ENCODE measurements around the gene NIP7. TPM values are rescaled to one million over a fixed set of nuclear protein-coding genes. Genes with fewer than 3 reads are reported as not detected.

Gene NIP7
- total and polyA plus RNA-seq, 2 experiments from 2014 or later: 19.5 to 23.5 TPM

GRCh38 chr16:69318177-69318910, 21.2 kb upstream of the NIP7 start:
- no peak overlapping the region for H2AFZ ChIP-seq
- H3K4me1 ChIP-seq (ENCODE audit: insufficient read depth): no peaks in the 10 kb centered on the region
- H3K79me2 ChIP-seq: peaks cover 40% of the 10 kb centered on the region
- no peaks in the 10 kb centered on the region for H3K9me2 ChIP-seq (replicated peaks; ENCODE audit: insufficient read depth)
- H3K36me3 ChIP-seq (replicated peaks; ENCODE audit: insufficient read depth, low read depth): no peaks in the 10 kb centered on the region
- DNase-seq (ENCODE audit: low spot score): no peak
- H3K27me3 ChIP-seq: no peaks in the 10 kb centered on the region
- WGBS (ENCODE audit: low lambda C conversion rate, missing lambda C conversion rate): 95% methylated on average over 30 of the region's 30 CpGs
- TF ChIP-seq EZH2 (IDR thresholded peaks at IDR 0.05; ENCODE audit: borderline replicate concordance) (no peak), EZH2phosphoT487 (IDR thresholded peaks at IDR 0.05; ENCODE audit: low read depth, severe bottlenecking, unreplicated experiment) (no peak), CTCF (IDR thresholded peaks at IDR 0.05; ENCODE audit: poor library complexity) (no peak)
- H3K4me2 ChIP-seq: no peak overlapping the region
- H4K20me1 ChIP-seq (ENCODE audit: insufficient read depth, poor library complexity, severe bottlenecking): peaks cover 4% of the 10 kb centered on the region
- no peaks in the 10 kb centered on the region for H3K9me3 ChIP-seq (ENCODE audit: low read depth)
- no peak overlapping the region for H3K4me3 ChIP-seq
- no peak overlapping the region for H3K27ac ChIP-seq

GRCh38 chr16:69318911-69319289, 20.7 kb upstream of the NIP7 start:
- TF ChIP-seq CTCF (IDR thresholded peaks at IDR 0.05; ENCODE audit: poor library complexity) (no peak), EZH2 (IDR thresholded peaks at IDR 0.05; ENCODE audit: borderline replicate concordance) (no peak), EZH2phosphoT487 (IDR thresholded peaks at IDR 0.05; ENCODE audit: low read depth, severe bottlenecking, unreplicated experiment) (no peak)
- no peak for DNase-seq (ENCODE audit: low spot score)
- no peaks in the 10 kb centered on the region for H3K9me2 ChIP-seq (replicated peaks; ENCODE audit: insufficient read depth)
- no peak overlapping the region for H3K4me2 ChIP-seq
- H3K36me3 ChIP-seq (replicated peaks; ENCODE audit: insufficient read depth, low read depth): no peaks in the 10 kb centered on the region
- H4K20me1 ChIP-seq (ENCODE audit: insufficient read depth, poor library complexity, severe bottlenecking): no peaks in the 10 kb centered on the region
- no peak overlapping the region for H2AFZ ChIP-seq
- H3K4me1 ChIP-seq (ENCODE audit: insufficient read depth): no peaks in the 10 kb centered on the region
- no peaks in the 10 kb centered on the region for H3K27me3 ChIP-seq
- H3K4me3 ChIP-seq: no peak overlapping the region
- WGBS (ENCODE audit: low lambda C conversion rate, missing lambda C conversion rate): 93% methylated on average over 10 of the region's 10 CpGs
- H3K9me3 ChIP-seq (ENCODE audit: low read depth): no peaks in the 10 kb centered on the region
- peaks cover 38% of the 10 kb centered on the region for H3K79me2 ChIP-seq
- no peak overlapping the region for H3K27ac ChIP-seq

- Histone ChIP-seq H3K79me2 (peaks cover 38% of the 10 kb centered on the region), H3K4me2 (no peak overlapping the region), H3K9me2 (replicated peaks; ENCODE audit: insufficient read depth) (no peaks in the 10 kb centered on the region), H3K4me1 (ENCODE audit: insufficient read depth) (no peaks in the 10 kb centered on the region), H2AFZ (no peak overlapping the region), H3K27ac (no peak overlapping the region), H3K27me3 (no peaks in the 10 kb centered on the region), H3K36me3 (replicated peaks; ENCODE audit: insufficient read depth, low read depth) (no peaks in the 10 kb centered on the region), H3K9me3 (ENCODE audit: low read depth) (no peaks in the 10 kb centered on the region), H3K4me3 (no peak overlapping the region), H4K20me1 (ENCODE audit: insufficient read depth, poor library complexity, severe bottlenecking) (no peaks in the 10 kb centered on the region)
- DNase-seq (ENCODE audit: low spot score): no peak
- 95% methylated on average over 9 of the region's 9 CpGs for WGBS (ENCODE audit: low lambda C conversion rate, missing lambda C conversion rate)
- TF ChIP-seq CTCF (IDR thresholded peaks at IDR 0.05; ENCODE audit: poor library complexity) (no peak), EZH2 (IDR thresholded peaks at IDR 0.05; ENCODE audit: borderline replicate concordance) (no peak), EZH2phosphoT487 (IDR thresholded peaks at IDR 0.05; ENCODE audit: low read depth, severe bottlenecking, unreplicated experiment) (no peak)
Observed at GRCh38 chr16:69319381-69319780, 20.2 kb upstream of the NIP7 start.
